Measurements from ENCODE around the gene LUC7L.
"Not testable (repeated sequence)": the region's sequence is repeated elsewhere in the genome, so short reads cannot be mapped to it uniquely, and the experiment has no call there.

Gene LUC7L

DNA sequence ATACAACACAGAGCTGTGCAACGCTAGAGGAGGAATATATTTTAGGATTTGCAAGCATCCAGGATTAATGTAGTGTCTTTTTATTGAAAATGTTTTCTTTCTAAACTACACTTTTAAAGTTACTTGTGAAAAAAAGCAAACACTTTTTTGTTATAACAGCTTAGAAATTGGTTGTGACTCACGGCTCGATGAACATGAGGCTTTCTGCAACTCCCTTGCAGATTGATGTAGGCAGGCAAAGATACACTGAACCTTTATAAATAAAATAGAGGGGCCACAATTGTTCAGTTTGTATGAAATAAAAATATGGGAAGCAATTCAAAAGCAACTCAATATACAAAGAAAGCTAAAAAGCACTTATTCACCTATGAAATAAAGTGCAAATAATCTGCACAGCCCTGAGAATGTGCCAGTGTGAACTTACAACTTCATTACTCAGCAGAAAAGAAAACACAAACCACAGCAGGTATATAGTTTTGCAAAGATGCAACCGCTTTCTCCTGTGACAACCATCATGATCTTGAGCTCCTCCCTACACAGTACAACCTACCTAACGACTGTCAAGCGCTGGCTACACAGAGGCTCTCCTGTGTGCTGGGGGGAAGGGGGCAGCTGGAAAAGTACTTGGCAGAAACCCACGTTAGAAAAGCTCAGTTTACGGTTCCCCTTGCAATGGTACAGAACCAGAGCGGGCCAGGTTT, 948 bp downstream of the LUC7L start:
- DNase-seq, result no peak

DNA sequence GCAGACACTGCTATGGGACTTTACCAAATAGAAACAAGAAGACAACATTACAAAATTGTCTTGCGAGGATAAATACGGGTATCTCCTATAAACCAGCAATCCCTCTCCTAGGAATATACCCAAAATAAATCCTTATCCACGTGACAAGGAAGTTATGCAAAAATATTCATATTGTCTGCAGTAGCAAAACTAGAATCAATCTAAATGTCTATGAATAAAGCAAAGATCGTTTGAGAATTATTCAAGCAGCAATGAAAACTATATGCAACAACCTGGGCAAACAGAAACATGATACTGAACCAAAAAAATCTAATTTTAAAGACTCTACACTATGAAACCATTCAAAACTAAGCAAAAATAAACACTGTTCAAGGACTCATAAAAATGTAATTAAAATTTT, 9.2 kb downstream of the LUC7L start:
- no peak for DNase-seq

DNA sequence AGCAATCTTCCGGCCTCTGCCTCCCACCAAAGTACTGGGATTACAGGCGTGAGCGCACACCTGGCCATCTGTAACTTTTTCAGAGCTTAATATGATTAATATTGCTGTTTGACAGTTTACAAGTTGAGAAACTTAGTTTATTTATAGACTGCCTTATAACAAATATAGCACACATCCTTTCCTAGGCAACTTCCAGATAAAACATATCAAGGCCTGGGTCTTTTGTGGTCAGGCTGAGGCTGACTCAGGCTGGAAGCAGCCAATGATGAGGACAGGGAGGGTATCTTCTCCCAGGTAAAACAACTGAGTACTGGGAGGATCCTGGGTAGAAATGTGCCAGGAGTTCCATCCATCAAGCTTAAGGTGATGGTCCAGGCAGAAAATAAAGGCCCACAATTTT, 16.2 kb downstream of the LUC7L start:
- no peak for DNase-seq

DNA sequence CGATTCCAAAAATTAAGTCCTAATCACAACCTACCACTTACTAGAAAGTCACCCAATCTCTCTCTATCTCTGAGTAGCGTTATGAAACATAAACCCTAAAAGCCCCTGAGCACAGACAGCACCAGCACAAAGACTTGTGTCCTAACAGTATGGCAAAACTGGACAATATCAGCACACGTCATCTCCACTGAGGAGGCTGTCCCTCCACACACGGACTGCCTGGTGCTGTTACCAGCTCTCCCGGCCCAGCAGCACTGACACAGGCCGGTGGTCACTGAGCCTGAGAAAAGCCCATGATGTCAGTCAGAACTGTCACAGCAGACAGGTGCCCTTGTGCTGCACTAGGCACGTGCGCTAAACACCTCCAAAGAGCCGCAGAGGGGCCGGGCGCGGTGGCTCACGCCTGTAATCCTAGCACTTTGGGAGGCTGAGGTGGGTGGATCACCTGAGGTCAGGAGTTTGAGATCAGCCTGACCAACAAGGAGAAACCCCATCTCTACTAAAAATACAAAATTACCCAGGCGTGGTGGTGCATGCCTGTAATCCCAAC, 17.5 kb downstream of the LUC7L start:
- not testable (repeated sequence) for DNase-seq

DNA sequence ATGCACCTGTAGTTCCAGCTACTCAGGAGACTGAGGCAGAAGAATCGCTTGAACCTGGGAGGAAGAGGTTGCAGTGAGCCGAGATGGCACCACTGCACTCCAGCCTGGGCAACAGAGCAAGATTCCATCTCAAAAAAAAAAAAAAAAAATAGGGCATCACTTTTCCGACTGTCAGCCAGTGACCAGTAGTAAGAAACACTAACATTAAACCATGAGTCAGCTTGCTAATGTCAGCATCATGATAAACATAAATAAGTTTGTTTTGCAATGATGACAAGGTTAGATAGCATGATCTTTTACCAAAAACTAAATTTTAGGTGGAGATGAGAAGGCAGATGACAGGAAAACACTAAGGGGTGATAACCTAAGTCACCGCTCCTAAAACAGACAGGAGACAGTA, 19.9 kb downstream of the LUC7L start:
- not testable (repeated sequence) for DNase-seq

DNA sequence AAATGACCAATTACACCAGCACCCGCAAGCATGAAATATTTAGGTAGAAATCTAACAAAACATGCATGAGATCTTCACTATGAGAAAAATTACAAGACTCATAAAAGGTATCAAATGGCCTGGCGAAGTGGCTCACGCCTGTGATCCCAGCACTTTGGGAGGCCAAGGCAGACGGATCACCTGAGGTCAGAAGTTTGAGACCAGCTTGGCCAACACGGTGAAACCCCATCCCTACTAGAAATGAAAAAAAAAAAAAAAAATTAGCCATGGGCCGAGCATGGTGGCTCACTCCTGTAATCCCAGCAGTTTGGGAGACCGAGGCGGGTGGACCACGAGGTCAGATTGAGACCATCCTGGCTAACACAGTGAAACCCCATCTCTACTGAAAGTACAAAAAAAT, 25.2 kb downstream of the LUC7L start:
- not testable (repeated sequence) for DNase-seq

DNA sequence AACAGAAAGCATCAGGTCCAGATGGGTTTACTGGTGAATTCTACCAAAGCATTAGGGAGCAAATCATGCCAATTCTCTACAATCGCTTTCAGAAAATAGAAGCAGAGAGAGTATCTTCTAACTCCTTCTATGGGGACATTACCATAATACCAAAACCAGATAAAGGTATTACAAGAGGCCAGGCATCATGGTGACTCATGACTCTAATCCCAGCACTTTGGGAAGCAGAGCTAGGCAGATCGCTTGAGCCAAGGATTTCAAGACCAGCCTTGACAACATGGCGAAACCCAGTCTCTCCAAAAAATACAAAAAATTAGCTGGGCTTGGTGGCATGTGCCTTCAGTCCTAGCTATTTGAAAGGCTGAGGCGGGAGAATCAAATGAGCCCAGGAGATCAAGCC, 26.0 kb downstream of the LUC7L start:
- DNase-seq, result no peak

DNA sequence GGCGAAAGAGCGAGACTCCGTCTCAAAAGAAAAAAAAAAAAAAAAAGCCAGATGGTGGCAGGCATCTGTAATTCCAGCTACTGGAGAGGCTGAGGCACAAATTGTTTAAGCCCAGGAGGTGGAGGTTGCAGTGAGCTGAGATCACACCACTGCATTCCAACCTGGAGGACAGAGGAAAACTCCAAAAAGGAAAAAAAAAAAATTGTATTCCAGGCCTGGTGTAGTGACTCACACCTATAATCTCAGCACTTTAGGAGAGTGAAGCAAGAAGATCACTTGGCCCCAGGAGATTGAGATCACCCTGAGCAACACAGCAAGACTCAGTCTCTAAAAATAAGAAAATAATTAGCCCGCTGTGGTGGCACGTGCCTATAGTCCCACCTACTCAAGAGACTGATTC, 28.9 kb downstream of the LUC7L start:
- no peak for DNase-seq

DNA sequence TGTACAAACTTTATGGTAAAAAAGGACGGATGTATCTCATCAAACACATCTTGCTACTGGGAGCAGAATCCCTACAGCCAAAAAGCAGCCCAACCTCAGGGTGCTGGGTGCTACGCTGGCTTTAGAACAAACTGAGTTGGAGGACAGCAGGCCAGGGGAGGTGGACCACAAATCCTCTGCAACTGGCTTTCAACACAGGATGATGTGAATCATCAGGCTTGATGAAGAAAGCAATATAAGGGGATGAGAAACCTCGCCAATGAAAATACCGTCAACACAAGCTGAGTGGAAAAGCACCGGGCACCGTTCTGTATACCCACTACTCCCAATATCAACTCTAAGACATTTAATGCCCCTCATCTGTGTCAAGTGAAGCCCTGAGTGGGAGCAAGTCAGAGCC, 34.7 kb downstream of the LUC7L start:
- no peak for DNase-seq

DNA sequence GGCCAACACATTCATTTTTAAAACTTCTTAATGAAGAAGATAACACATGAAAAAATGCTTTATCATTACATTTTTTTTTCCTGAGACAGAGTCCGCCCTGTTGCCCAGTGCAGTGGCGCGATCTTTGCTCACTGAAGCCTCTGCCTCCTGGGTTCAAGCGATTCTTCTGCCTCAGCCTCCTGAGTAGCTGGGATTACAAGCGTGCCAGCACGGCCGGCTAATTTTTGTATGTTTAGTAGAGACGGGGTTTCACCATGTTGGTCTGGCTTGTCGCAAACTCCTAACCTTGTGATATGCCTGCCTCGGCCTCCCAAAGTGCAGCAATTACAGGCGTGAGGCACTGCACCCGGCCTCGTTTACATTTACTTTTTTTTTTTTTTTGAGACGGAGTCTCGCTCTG, 35.8 kb downstream of the LUC7L start:
- no peak for DNase-seq

DNA sequence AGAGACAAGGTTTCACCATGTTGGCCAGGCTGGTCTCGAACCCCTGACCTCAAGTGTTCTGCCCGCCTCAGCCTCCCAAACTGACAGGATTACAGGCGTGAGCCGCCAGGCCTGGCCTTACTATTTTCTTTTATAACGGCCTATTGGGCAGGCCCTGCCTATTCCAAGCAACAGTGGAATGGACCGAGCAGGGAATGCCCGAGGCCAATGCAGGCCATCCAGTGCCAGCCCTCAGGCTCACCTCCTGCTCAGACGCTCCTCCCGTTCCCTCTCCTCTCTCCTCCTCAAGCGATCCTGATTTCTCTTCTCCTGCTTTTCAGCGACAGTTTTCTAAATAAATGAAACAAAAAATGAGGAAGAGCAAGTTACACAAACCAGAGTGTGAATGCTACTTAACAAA, 36.6 kb downstream of the LUC7L start:
- DNase-seq, result no peak

DNA sequence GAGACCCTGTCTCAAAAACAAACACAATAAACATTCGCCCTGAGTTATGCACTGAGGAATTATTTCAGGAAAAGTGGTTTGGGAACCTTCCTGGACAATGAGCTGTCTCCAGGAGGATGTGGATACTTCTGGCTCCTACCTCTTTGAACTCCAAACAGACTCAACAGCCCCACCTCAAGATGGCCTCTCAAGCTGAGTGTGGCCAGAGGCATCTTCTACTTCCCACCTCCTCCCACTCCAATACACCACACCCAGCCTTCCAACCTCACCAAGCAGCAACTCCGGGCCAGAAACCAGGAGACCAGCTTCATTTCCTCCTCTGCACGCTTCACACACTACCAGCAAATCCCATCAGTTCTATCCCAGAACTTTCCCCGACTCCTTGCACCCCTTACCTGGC, 37.4 kb downstream of the LUC7L start:
- DNase-seq, result no peak

DNA sequence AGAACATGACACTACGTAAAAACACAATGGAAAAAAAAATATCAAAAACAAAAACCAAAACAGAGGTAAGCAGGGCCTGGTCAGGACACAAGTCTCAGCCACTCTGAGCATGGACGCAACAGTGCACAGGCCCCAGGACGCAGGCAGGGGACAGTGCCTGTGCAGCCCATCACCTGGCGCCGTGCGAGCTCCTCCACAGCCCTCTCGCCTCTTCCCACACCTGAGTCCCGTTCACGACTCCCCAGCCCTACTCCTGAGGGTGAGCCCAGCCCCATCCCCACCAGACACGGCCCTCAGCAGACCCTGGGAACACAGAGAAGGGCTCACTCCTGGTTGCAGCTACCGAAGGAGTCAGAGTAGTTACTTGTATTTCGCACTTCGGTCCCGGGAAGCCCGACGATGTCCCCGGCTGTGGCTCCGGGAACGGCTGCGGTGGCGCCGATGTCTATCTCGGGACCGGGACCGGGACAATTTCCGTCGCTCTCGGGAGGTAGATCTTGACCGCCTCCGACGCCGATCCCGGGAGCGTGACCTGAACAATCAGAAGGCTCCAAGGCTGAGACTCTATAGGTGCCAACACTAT, 39.6 kb downstream of the LUC7L start:
- no peak for DNase-seq

DNA sequence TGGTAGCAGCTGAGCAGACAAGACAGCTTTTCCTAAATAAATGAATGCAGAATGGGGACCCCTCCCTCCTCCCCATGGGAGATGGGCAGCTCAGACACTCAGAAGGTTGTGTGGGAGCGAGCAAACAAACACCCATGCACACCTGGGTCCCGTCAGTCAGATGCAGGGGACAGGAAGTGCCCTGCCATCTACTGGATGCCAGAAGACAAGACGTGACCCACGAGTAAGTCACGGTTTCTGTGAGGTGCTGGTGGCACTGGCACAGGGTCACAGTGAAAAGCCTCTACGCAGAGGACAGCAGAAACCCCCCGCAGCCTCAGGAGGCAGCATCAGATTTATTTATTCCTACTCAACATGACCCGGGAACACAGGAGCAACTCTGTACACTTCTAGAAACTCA, 40.6 kb downstream of the LUC7L start:
- DNase-seq, result peak in 1 of 2 experiments; percentile 42

DNA sequence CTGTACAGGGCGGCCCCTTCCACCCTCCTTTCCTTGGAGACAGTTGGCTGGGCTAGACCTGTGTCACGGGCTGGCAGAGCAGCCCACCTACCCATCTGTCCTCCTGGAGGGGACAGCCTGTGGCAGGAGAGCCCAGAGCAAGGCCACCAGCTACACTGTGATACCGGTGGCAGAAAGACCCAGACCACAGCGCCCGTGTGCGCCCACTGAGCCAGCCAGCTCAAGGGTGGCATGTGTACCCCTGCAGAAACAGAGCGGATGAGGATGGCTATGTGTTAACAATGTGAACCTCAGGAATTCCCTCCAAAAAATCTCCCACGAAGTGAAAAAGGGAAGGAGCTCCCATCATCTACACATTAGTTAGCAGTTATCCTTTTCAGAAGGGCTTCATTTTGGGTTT, 41.9 kb downstream of the LUC7L start:
- no peak for DNase-seq

DNA sequence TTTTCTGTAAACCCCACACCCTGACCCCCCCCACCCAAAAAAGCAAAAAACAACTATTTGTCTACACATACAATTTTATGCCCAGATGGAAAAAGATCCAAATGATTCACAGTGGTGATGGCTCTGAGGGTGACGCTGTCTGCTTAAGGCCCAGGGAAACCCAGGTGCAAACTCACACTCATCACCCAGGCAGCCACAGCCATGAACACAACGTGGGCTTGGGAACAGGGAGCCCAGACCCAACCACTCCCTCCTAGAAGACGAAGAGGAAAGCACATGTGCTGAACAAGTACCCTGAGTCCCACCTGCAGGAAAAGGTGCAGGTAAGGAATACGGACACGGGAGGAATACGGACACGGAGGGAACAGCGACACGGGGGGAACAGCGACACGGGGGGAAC, 43.6 kb downstream of the LUC7L start:
- DNase-seq, result no peak

DNA sequence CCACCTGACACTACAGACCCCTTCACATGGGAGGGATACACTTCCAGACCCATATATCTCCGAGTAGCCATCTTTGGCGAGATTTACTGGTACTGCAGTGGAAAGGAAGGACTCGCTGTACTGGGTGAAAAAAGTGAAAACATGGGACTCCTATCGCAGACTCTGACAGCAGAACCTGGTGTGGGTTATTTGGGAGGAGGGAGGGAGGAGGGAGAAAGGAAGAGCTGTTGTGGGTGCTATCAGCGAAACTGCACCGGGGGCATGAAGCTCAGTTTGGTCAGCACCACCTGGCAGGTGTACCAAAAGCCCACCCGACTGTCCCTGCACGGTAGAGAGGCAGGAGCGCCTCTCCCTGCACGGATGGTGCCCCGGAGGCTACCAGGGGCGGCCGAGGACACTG, 44.0 kb downstream of the LUC7L start:
- DNase-seq, result no peak

DNA sequence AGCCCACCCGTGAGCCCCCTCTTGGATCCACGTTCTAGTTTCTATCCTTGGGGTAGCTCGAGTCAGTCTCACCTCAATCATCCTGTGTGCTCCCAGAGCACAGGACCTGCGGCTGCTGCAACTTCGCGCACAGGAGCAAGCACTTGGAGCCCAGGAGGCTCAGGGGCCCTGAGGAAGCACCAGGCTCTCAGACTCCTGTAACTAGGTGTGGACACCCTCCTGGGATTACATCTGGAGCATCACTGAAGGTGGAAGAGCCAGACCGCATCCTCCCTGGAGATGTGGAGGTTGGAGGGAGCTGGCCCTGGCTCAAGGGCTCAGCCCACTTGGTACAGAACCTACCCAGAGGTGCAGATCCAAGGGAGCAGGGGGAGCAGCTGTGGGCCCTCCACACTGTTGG, 46.2 kb downstream of the LUC7L start:
- no peak for DNase-seq

DNA sequence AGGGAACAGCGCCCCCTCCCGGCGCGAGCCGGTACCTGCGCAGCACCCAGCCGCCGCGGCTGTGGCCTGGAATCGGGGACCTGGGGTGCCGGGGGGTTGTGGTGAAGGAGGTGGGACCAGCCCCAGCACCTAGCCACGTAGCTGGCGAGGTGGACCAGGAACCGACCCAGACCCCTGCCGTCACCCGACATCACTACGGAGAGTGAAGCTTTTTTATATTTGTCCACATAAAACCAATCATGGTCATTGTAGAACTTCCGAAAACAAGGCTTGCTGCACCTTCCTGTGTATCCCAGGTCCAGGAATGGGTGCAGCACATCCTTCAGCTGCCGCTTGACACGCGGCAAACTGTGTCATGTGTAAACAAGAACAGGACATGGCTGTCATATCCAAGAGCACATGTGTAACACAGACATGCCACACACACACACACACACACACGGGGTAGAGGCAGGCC, 47.7 kb downstream of the LUC7L start:
- DNase-seq, result peak; percentile 90 to 94

DNA sequence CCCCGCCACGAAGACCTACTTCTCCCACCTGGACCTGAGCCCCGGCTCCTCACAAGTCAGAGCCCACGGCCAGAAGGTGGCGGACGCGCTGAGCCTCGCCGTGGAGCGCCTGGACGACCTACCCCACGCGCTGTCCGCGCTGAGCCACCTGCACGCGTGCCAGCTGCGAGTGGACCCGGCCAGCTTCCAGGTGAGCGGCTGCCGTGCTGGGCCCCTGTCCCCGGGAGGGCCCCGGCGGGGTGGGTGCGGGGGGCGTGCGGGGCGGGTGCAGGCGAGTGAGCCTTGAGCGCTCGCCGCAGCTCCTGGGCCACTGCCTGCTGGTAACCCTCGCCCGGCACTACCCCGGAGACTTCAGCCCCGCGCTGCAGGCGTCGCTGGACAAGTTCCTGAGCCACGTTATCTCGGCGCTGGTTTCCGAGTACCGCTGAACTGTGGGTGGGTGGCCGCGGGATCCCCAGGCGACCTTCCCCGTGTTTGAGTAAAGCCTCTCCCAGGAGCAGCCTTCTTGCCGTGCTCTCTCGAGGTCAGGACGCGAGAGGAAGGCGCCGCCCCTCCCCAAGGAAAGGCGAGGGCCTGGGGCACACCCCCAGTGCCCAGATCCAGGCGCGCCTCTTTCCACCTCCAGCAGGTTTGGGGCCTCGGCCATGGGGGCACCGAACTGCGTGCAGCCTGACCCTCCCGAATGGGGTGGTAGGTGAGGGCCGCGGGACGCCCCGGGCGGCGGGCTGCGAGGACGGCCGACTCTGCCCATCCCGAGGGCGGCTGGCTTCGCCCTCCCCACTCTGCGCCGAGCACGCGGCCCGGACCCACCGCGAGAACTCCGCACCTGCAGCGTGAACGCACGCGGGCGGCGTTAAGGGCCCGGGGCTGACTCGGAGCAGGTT, 48.3 kb downstream of the LUC7L start:
- DNase-seq, result no peak

DNA sequence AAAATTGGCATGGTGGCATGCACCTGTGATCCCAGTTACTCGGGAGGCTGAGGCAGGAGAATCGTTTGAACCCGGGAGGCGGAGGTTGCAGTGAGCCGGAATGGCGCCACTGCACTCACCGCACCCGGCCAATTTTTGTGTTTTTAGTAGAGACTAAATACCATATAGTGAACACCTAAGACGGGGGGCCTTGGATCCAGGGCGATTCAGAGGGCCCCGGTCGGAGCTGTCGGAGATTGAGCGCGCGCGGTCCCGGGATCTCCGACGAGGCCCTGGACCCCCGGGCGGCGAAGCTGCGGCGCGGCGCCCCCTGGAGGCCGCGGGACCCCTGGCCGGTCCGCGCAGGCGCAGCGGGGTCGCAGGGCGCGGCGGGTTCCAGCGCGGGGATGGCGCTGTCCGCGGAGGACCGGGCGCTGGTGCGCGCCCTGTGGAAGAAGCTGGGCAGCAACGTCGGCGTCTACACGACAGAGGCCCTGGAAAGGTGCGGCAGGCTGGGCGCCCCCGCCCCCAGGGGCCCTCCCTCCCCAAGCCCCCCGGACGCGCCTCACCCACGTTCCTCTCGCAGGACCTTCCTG, 49.1 kb downstream of the LUC7L start, which contains the start of gene HBQ1:
Gene HBQ1 (plus strand): TSS at position 359 of the 575 bp plus-strand sequence. CDS start 28 bp downstream, at position 387.
- DNase-seq, result peak; percentile 57 to 74

DNA sequence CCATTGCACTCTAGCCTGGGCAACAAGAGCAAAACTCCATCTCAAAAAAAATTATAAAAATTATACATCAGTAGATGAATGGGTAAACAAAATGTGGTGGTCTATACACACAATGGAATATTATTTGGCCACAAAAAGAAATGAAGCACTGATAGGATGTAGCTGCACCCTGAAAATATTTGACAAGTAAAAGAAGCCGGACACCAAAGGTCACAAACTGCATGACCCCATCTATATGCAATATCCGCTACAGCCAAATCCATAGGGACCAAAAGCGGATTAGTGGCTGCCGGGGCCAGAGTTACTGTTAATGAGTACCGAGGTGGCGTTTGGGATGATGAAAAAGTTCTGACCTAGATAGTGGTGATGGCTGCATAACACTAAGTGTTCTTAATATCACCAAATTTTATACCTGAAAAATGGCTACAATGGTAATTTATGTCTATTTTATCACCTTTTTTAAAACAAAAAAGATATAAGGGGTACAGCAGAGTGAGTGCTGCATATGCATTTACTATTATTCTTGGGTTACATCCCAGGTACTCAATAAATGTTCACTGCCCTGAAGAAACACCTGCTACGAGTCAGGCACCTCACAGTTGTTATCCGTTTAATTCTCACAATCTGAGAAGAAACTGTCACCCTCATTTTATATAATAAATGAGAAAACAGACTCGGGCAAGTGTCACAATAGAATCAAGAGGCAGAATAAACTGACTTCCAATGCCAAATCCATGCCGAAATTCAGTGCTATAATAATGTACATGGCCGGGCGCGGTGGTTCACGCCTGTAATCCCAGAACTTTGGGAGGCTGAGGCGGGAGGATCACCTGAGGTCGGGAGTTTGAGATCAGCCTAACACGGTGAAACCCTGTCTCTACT, 49.8 kb downstream of the LUC7L start:
- DNase-seq, result no peak
